GM19463 (cell line): ENCODE data around the gene ARHGAP12.

Source experiments
- ATAC-seq: cut with Tn5 transposase; IDR thresholded peaks from one replicate; pipeline ENCODE4 v1.9.1; 2021; ENCODE audit warnings: mild to moderate bottlenecking, moderate library complexity; ENCODE audit not compliant: unreplicated experiment

Gene ARHGAP12

GRCh38 chr10:31952066-31952465, 23.4 kb upstream of the ARHGAP12 start:
- ATAC-seq, result no peak

GRCh38 chr10:31949266-31949665, 20.6 kb upstream of the ARHGAP12 start:
- ATAC-seq, result no peak

GRCh38 chr10:31948021-31948420, 19.4 kb upstream of the ARHGAP12 start:
- ATAC-seq, result no peak

GRCh38 chr10:31947144-31947926, 18.7 kb upstream of the ARHGAP12 start:
- ATAC-seq, result no peak

- ATAC-seq, result no peak
These were observed 16.8 kb upstream of the ARHGAP12 start for GRCh38 chr10:31945392-31945791.

GRCh38 chr10:31944071-31944433, 15.4 kb upstream of the ARHGAP12 start:
- no peak for ATAC-seq

GRCh38 chr10:31942892-31943291, 14.3 kb upstream of the ARHGAP12 start:
- ATAC-seq, result no peak

GRCh38 chr10:31942435-31942834, 13.8 kb upstream of the ARHGAP12 start:
- ATAC-seq, result no peak

- no peak for ATAC-seq
These were observed 12.4 kb upstream of the ARHGAP12 start for GRCh38 chr10:31940839-31941653.

- ATAC-seq, result no peak
These were observed 11.4 kb upstream of the ARHGAP12 start for GRCh38 chr10:31939797-31940708.

- no peak for ATAC-seq
These were observed 8.7 kb upstream of the ARHGAP12 start for GRCh38 chr10:31937371-31937770.

- ATAC-seq, result no peak
These were observed 8.3 kb upstream of the ARHGAP12 start for GRCh38 chr10:31936933-31937332.

- ATAC-seq, result no peak
These were observed 7.5 kb upstream of the ARHGAP12 start for GRCh38 chr10:31936086-31936485.

GRCh38 chr10:31935678-31936077, 7.0 kb upstream of the ARHGAP12 start:
- ATAC-seq, result no peak

- ATAC-seq, result no peak
These were observed 4.2 kb upstream of the ARHGAP12 start for GRCh38 chr10:31932838-31933237.

- no peak for ATAC-seq
These were observed 2.2 kb upstream of the ARHGAP12 start for GRCh38 chr10:31930856-31931255.

- peak; percentile 25 for ATAC-seq
These were observed 1.6 kb upstream of the ARHGAP12 start for GRCh38 chr10:31930023-31930751.

- ATAC-seq, result no peak
These were observed 811 bp upstream of the ARHGAP12 start for GRCh38 chr10:31929261-31930022.

- ATAC-seq, result peak; percentile 35
These were observed 615 bp downstream of the ARHGAP12 start for GRCh38 chr10:31927884-31928548.
